CD4-positive, alpha-beta T cell treated with Interleukin-15 for 4 hours (primary cell): ENCODE data around the gene PCNT.

Source experiments
- DNase-seq: peaks from one replicate; pipeline ENCODE4 v3.0.0-alpha.2; 2020; ENCODE audit warnings: low spot score

PCNT gene

GRCh38 chr21:46323710-46324389 is at the start of gene PCNT, which contains the start of gene C21orf58:
Gene PCNT (plus strand): TSS chr21:46324156. CDS start chr21:46324229, 73 bp downstream.
Gene C21orf58 (minus strand): TSS chr21:46323870. CDS start chr21:46322738, 1,132 bp downstream.
- DNase-seq: peak; percentile 98

DNA sequence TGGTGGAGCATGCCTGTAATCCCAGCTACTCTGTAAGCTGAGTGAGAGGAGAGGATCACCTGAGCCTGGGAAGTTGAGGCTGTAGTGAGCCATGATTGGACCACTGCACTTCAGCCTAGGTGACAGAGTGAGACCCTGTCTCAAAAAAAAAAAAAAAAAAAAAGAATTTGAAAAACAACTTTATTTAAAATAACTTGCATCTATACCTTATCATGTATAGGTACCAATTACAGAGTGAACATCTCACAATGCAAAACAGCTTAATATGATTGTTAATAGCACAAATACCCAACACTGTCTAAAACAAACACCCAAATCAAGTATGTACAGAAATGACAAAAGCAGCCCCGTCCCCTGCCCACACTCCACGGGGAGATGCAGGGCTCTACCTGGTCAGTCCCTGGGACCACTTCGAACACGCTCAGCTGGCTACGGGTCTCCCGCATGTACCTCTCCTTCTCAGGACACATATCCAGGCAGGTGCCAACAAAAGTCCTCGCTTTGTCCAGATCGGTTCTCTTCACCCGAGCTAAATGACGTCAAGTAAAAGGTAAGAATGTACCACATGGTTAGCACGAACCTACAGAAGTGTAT is 49.1 kb upstream of the PCNT start:
- no peak for DNase-seq

- no peak for DNase-seq
Observed at GRCh38 chr21:46284077-46284644, 39.8 kb upstream of the PCNT start.

DNA sequence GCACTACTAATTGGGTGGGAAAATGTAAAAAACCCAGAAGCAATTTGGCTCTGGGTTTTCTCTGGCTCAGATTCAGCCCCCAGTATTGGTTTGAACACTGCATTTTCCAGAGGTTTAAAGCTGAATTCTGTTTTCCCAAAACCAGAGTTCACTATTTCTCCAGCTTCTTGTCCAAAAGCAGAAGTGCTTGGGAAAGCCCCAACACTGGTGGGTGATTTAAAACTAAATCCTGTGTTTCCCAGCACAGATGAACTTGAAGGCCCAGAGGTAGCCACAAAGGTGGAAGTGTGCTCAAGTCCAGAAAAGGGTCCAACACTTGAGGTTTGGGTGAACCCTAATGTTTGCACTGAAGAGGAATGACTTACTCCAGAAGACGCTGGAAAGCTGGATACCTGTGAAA is 39.2 kb upstream of the PCNT start:
- DNase-seq: no peak

- DNase-seq: no peak
Observed at GRCh38 chr21:46285206-46285661, 38.7 kb upstream of the PCNT start, which contains the start of gene MCM3AP. Gene MCM3AP (minus strand): TSS chr21:46285611. CDS start chr21:46285286, 325 bp downstream.

DNA sequence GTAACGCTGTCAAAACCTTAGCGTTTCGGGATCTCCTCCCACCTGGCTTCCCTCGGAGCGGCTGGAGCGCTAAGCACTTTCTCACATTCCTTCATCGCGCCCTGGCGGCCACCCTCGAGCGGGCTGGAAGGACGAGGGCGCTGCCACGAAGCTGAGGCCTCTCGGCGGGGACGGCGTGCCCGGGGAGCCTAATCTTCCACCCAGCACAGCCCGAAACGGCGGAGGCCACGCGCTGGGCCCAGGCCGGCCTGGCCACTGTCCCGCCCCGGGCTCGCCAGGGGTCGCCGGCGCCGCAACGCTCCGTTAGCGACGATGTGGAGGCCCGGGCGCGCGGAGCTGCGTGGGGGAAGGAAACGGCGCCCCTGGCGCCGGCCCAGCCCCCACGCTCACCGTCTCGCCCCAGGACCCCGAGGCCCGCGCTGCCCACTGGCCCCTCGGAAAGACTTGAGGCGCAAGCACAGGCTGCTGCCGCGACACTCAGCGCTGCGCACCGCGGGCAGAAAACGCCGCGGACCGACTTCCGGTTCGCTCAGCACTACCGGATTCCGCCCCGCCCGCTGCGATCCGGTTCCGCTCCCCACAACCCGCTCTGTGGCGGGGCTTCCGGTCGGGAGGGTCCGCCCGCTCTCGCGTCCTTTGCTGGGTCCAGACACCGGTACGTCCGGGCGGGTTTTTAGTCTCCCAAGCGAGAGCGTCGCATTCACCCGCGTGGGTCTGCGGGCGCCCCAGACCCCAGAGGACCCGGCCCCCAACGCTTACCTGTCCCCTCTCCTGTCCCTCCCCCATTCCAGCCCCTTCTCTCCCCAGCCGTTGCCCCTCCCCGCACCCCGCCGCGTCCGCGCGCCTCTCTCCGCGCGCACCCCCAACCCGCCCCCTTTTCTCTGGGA is 38.0 kb upstream of the PCNT start, which contains the start of gene YBEY:
Gene YBEY, plus strand, starts transcription at position 582 of the 887 bp plus-strand sequence. CDS start 572 bp downstream, outside the sequence.
- peak; percentile 81 for DNase-seq

GRCh38 chr21:46286648-46287002 is 37.3 kb upstream of the PCNT start:
- DNase-seq: no peak

GRCh38 chr21:46287541-46287940 is 36.4 kb upstream of the PCNT start:
- no peak for DNase-seq

GRCh38 chr21:46289655-46290179 is 34.2 kb upstream of the PCNT start:
- no peak for DNase-seq

- DNase-seq: no peak
Observed at GRCh38 chr21:46291561-46291960, 32.4 kb upstream of the PCNT start.

DNA sequence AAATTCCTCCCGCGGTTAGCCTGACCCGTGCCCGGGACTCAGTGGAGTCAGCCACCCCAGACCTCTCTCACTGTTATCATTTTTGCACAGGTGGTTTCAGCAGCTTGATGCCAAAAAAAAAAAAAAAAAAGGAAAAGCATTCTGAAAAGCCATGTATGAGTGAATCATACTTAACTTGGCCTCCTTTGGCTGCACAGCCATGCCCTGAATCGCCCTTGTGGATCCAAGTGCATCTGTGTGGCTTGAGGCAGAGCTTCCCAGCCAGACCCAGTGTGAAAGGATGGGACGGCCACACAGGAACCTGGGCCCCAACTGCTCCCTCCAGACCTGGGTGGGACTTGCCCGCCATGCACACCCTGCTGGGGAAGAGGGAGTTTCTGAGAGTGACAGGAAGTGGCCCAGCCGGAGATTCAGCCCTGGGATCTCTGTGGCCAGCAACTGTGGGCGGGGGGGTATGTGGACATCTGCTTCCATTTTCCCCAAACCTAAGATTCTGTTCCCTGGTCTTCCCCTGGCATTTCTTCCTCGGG is 29.2 kb upstream of the PCNT start:
- DNase-seq: no peak

DNA sequence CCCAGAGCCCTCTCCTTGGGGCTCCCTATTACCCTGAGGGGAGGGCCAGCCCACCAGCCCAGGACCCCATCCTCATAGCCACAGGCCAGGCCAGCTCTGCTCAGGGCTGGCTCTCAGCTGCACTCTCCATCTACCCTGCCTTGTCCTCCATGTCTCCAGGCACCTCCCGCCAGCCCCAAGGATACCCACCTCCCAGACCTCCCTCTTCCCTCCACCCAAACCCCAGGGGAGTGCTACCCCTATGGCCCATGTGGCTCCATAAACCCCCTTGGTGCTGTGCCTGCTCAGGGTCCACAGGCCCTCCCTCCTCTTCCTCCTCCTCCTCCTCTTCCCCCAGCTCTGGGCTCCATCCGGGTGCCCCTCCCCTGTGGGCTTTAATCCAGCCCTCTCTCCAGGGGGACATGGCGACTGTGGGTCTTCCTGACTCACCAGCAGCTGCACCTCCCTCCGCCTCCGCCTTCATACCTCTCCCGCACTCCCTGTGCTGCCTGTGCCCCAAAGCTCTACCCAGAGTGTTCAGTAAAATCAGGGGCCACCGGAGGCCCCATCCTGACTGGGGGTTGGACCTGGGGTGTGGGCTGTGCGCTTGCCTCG is 28.7 kb upstream of the PCNT start:
- DNase-seq: no peak

GRCh38 chr21:46295996-46296752 is 27.8 kb upstream of the PCNT start:
- peak; percentile 37 for DNase-seq

GRCh38 chr21:46297338-46298271 is 26.4 kb upstream of the PCNT start:
- DNase-seq: no peak

DNA sequence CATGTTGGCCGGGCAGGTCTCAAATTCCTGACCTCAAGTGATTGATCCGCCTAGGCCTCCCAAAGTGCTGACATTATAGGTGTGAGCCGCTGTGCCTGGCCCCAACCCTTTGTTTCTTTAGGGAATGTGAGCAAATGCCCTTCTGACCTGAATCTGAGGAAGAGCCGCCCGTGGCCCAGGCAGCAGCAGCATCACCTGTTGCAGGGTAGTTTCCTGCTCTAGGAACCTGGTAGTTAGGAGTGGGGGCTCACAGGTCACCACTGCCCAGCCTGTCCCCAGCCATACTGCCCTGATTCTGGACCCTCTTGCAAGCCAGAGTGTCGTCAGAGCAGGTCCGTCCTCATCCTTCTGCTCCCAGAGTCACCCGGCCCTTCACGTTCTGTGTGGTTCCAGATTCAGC is 24.8 kb upstream of the PCNT start:
- DNase-seq: no peak

- no peak for DNase-seq
Observed at GRCh38 chr21:46301759-46302158, 22.2 kb upstream of the PCNT start.

DNA sequence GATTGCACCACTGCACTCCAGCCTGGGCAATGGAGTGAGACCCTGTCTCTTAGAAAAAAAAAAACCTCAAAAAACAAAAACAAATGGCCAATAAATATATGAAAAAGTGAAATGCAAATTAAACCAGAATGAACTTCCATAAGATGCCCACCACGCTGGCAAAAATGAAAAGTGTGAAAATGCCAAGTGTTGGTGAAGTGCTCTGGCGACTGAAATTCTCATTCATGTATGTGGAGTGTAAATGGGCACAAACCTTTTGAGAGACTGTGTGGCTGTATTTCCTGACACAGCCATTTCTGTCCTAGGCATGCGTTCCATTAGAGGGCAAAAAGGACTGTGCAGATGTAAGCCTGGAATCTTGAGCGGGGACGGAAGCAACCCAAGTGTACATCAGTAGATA is 19.5 kb upstream of the PCNT start:
- no peak for DNase-seq

GRCh38 chr21:46304955-46305354 is 19.0 kb upstream of the PCNT start:
- DNase-seq: no peak

DNA sequence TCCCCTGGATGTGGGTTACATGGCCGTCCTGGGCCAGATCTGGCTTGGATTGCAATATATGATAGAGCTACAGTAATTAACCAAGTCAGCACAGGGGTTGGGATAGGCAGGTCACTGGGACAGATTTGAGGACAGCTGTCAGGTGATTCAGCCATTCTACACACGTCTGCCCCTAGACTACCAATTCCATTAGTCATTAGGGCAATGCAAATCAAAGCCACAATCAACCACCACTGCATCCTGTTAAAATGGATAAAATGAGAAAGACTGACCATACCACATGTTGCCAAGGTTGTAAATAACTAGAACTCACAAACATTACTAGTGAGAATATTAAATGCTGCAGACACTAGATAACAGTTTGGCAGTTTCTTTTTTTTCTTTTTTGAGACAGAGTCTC is 16.3 kb upstream of the PCNT start:
- no peak for DNase-seq
